22Rv1 (cell line): ENCODE results near the gene RPA1.

Source experiments
- H3K27ac ChIP-seq: fragments of 450-650 bp; 2 replicates; pipeline ENCODE4 v1.5.1; 2017
- ZFX ChIP-seq: fragments of 450-650 bp; IDR thresholded peaks from 2 replicates; pipeline ENCODE4 v1.6.1; 2017; ENCODE audit warnings: antibody characterized with exemption, borderline replicate concordance
- TF ChIP-seq, protein P1 (sequence below): fragments of 450-650 bp; IDR thresholded peaks from 2 replicates; pipeline ENCODE4 v1.5.1; 2017; ENCODE audit warnings: mild to moderate bottlenecking

The RPA1 gene

GRCh38 chr17:1867307-1867706 is 37.5 kb downstream of the RPA1 start:
- TF ChIP-seq, protein P1, sequence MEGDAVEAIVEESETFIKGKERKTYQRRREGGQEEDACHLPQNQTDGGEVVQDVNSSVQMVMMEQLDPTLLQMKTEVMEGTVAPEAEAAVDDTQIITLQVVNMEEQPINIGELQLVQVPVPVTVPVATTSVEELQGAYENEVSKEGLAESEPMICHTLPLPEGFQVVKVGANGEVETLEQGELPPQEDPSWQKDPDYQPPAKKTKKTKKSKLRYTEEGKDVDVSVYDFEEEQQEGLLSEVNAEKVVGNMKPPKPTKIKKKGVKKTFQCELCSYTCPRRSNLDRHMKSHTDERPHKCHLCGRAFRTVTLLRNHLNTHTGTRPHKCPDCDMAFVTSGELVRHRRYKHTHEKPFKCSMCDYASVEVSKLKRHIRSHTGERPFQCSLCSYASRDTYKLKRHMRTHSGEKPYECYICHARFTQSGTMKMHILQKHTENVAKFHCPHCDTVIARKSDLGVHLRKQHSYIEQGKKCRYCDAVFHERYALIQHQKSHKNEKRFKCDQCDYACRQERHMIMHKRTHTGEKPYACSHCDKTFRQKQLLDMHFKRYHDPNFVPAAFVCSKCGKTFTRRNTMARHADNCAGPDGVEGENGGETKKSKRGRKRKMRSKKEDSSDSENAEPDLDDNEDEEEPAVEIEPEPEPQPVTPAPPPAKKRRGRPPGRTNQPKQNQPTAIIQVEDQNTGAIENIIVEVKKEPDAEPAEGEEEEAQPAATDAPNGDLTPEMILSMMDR, result no peak
- no peak for TF ChIP-seq ZFX
- no peak overlapping the region for H3K27ac ChIP-seq

- H3K27ac ChIP-seq, result no peak overlapping the region
- TF ChIP-seq ZFX, result no peak
- TF ChIP-seq, protein P1, result no peak
Observed at GRCh38 chr17:1868090-1868489, 38.3 kb downstream of the RPA1 start.

GRCh38 chr17:1870592-1870991 is 40.8 kb downstream of the RPA1 start:
- TF ChIP-seq, protein P1, result no peak
- TF ChIP-seq ZFX, result no peak
- no peak overlapping the region for H3K27ac ChIP-seq

- TF ChIP-seq, protein P1, result no peak
- no peak for TF ChIP-seq ZFX
- no peak overlapping the region for H3K27ac ChIP-seq
Observed at GRCh38 chr17:1871756-1872155, 42.0 kb downstream of the RPA1 start.

DNA sequence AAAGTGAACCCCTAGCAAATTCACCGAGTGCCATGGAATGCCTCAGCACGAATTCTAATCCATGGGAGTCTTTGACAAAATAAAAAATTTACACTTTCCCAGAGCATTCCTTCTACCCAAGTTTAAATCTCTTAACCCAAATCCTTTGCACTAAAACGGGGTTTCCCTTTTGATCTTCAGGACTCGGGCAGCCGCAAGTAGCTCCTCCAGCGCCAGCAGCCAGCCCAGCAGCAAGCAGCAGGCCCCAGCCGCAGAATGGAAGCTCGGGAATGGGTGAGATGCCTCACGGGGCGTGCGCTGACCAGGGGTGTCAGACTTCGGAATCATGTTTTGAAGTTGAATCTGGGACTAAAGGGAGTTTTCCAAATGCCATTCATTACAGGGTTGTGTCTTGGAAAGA is 42.4 kb downstream of the RPA1 start:
- TF ChIP-seq, protein P1, result no peak
- no peak for TF ChIP-seq ZFX
- no peak overlapping the region for H3K27ac ChIP-seq

- TF ChIP-seq ZFX, result no peak
- TF ChIP-seq, protein P1, result no peak
- H3K27ac ChIP-seq, result no peak overlapping the region
Observed at GRCh38 chr17:1872976-1873375, 43.2 kb downstream of the RPA1 start.

DNA sequence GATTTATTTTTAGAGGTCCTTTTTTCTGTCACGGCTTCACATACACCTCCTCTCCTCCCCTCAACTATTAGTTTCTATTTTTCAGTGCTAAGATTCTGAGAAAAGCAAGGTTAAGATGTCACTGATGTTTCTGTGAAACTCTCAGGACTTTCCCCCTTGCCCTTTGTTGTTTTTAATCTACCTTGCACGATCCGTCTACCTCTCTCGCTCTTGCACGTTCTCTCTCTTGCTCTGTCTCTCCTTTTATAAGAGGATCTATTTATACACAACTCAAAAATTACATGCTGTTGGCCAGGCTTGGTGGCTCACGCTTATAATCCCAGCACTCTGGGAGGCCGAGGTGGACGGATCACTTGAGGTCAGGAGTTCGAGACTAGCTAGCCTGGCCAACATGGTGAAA is 43.6 kb downstream of the RPA1 start:
- TF ChIP-seq, protein P1, result no peak
- TF ChIP-seq ZFX, result no peak
- H3K27ac ChIP-seq, result no peak overlapping the region
